Lung (tissue), 12 donors: Measurements from ENCODE around the gene CMIP. TPM values are rescaled to one million over a fixed set of nuclear protein-coding genes. Genes with fewer than 3 reads are reported as not detected.

Source experiments
- ATAC-seq: fragments of 200-7000 bp; cut with Tn5 transposase; one replicate; pipeline ENCODE4 v1.9.1; 2020; ENCODE audit warnings: moderate number of reproducible peaks; ENCODE audit not compliant: insufficient read depth, low FRiP score
- DNase-seq, 3 donors: peaks; one replicate each; pipeline ENCODE4 v3.0.0-alpha.2; 2013 to 2017
- H3K27ac ChIP-seq, 2 donors: one replicate each; pipeline ENCODE4 v1.5.1; 2013; ENCODE audit warnings: mild to moderate bottlenecking in 2 of 2, moderate library complexity in 2 of 2, control low read depth in 1 of 2, inconsistent platforms in 1 of 2, low read depth in 1 of 2, low read length in 1 of 2
- H3K27me3 ChIP-seq, 3 donors: one replicate each; pipeline ENCODE4 v1.5.1; 2013; ENCODE audit warnings: low read length in 2 of 3; ENCODE audit not compliant: control insufficient read depth in 3 of 3, insufficient read depth in 3 of 3
- H3K36me3 ChIP-seq, 4 donors: one replicate each; pipeline ENCODE4 v1.5.1; 2013; ENCODE audit warnings: low read length in 4 of 4, mild to moderate bottlenecking in 1 of 4, moderate library complexity in 1 of 4; ENCODE audit not compliant: control insufficient read depth in 4 of 4, insufficient read depth in 4 of 4
- H3K4me1 ChIP-seq, 5 donors: one replicate each; pipeline ENCODE4 v1.5.1; 2013; ENCODE audit warnings: low read length in 5 of 5, mild to moderate bottlenecking in 2 of 5, moderate library complexity in 1 of 5; ENCODE audit not compliant: control insufficient read depth in 5 of 5, insufficient read depth in 5 of 5
- H3K4me3 ChIP-seq: one replicate; pipeline ENCODE4 v1.5.1; 2013; ENCODE audit warnings: mild to moderate bottlenecking, control low read depth, moderate library complexity
- H3K9ac ChIP-seq, 2 donors: one replicate each; pipeline ENCODE4 v1.5.1; 2013; ENCODE audit warnings: low read length in 2 of 2, control low read depth in 1 of 2; ENCODE audit not compliant: insufficient read depth in 1 of 2
- H3K9me3 ChIP-seq, 4 donors: one replicate each; pipeline ENCODE4 v1.5.1; 2013; ENCODE audit warnings: low read length in 3 of 4, mild to moderate bottlenecking in 1 of 4, moderate library complexity in 1 of 4; ENCODE audit not compliant: control insufficient read depth in 4 of 4, insufficient read depth in 3 of 4
- CTCF ChIP-seq: IDR thresholded peaks from 2 replicates; pipeline ENCODE4 v1.5.1; 2012; ENCODE audit warnings: mild to moderate bottlenecking; ENCODE audit errors: control extremely low read depth, extremely low read depth
- WGBS, 2 donors: extraction: QIAGEN DNeasy Blood & Tissue Kit; methylation state at CpG; one replicate each; pipeline ENCODE4 v1.1.7; 2013; 5-methylcytosine and 5-hydroxymethylcytosine counted together
- polyA plus RNA-seq, 2 donors: library from polyadenylated mRNA; stranded (reverse); fragments of 200-250 nt; gene quantifications; one replicate each; pipeline ENCODE4 v1.2.1, GENCODE V29; 2013
- total RNA-seq, 2 donors: library from RNA; depleted of rRNA in 1 of 2; stranded (reverse); fragments of >200 nt in 1 of 2; gene quantifications; one replicate each; pipeline ENCODE4 v1.2.1, GENCODE V29; 2014 to 2021
- donor health status: control.
- donor health status: control.
- donor health status: Bipolar disorder and iron deficiency.
- donor health status: healthy.
- donor health status: DM: yes; HTN: yes; CAD: no.

The CMIP gene
- total and polyA plus RNA-seq, 4 donors = 11.8 to 80.5 (median 48.6) TPM

- Histone ChIP-seq H3K9me3 (no peaks in the 10 kb centered on the region), H3K4me3 (no peak overlapping the region), H3K27me3 (no peaks in the 10 kb centered on the region), H3K36me3 (no peaks in the 10 kb centered on the region), H3K9ac (no peak overlapping the region), H3K27ac (no peak overlapping the region), H3K4me1 (peaks cover 0 to 4% (median 2%) of the 10 kb centered on the region in 5 donors)
- WGBS, 2 donors = 89 to 95% methylated on average over 9 of the region's 9 CpGs
- DNase-seq (no peak), ATAC-seq (no peak)
- TF ChIP-seq CTCF = no peak
These were observed 36.1 kb upstream of the CMIP start for GRCh38 chr16:81408409-81408950.

- H3K9me3 ChIP-seq = no peaks in the 10 kb centered on the region
- DNase-seq = no peak
- no peak for TF ChIP-seq CTCF
- no peaks in the 10 kb centered on the region for H3K4me1 ChIP-seq
- H3K27ac ChIP-seq = no peak overlapping the region
- H3K4me3 ChIP-seq = no peak overlapping the region
- no peak overlapping the region for H3K9ac ChIP-seq
- H3K36me3 ChIP-seq = no peaks in the 10 kb centered on the region
- WGBS, 2 donors = 88 to 95% methylated on average over 13 of the region's 13 CpGs
- no peaks in the 10 kb centered on the region for H3K27me3 ChIP-seq
- no peak for ATAC-seq
These were observed 35.5 kb upstream of the CMIP start for GRCh38 chr16:81409016-81409556.

GRCh38 chr16:81410643-81411293 lies 33.8 kb upstream of the CMIP start:
- Histone ChIP-seq H3K4me1 (peaks cover 0 to 5% (median 0%) of the 10 kb centered on the region in 5 donors), H3K27me3 (no peaks in the 10 kb centered on the region), H3K4me3 (no peak overlapping the region), H3K27ac (no peak overlapping the region), H3K9ac (no peak overlapping the region), H3K9me3 (no peaks in the 10 kb centered on the region), H3K36me3 (no peaks in the 10 kb centered on the region)
- TF ChIP-seq CTCF = no peak
- DNase-seq (peak; percentile 30 to 53 (median 43)), ATAC-seq (no peak)
- 62 to 74% methylated on average over 10 of the region's 10 CpGs for WGBS, 2 donors
